HG03196 (cell line): ENCODE results near the gene TM4SF5.

Experiments
- ATAC-seq: cut with Tn5 transposase; IDR thresholded peaks from one replicate; pipeline ENCODE4 v1.9.1; 2021; ENCODE audit not compliant: unreplicated experiment

The TM4SF5 gene

DNA sequence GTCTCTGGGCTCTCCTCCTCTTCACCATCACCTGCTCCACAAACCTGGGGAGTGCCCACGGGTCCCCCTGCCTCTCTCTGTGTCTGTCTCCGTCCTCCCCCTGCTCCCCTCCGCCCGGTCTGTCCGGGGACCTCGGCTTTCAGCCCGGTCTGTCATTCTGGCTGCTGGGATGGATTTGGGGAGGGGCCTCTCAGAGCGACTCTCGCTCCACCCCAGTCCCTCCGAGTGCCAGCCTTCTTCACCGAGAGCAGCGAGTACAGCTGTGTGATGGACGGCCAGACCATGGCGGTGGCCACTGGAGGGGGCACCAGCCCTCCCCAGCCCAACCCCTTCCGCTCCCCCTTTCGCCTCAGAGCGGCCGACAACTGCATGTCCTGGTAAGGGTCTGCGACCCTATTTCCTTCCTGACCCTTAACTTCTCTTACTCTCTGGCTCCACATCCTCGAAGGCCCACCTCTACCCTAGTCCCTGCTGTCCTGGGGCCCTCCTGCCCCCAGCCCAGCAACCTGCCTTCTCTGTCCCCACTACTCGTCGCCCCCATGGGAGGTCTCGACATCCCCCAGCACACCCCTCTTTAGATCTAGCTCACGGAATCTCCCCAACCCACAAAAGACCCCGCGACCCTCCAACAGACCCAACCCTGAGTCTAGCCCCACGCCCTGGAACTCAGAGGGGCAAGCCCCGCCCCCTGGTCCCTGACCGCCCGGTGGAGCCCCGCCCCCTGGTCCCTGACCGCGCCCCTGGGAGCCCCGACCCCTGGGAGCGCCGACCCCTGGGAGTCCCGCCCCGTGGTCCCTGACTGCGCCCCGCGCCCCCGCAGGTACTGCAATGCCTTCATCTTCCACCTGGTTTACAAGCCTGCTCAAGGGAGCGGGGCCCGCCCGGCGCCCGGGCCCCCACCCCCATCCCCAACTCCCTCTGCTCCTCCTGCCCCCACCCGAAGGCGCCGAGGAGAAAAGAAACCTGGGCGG is 26.4 kb upstream of the TM4SF5 start:
- ATAC-seq = no peak

DNA sequence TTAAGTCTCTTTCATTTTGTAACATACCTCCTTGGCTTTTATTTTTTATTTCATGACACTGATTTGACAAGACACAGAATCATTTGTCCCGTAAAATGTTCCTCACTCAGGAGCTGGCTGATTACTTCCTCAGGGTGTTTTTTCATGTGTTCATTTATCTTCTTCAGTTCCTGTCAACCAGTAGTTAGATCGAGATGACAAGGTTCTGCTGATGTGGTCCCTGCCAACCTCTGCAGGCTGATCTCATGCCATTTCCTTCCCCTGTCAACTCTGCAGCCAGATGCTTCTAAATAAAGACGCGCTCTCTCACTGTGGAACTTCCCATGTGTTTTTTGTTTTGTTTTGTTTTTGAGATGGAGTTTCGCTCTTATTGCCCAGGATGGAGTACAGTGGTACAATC is 23.8 kb upstream of the TM4SF5 start:
- no peak for ATAC-seq

GRCh38 chr17:4748686-4749085 is 23.0 kb upstream of the TM4SF5 start:
- ATAC-seq = no peak

- no peak for ATAC-seq
These were observed 21.1 kb upstream of the TM4SF5 start for GRCh38 chr17:4750606-4751005.

- ATAC-seq = no peak
These were observed 19.8 kb upstream of the TM4SF5 start for GRCh38 chr17:4751932-4752331.

- ATAC-seq = no peak
These were observed 18.3 kb upstream of the TM4SF5 start for GRCh38 chr17:4753392-4753791.

DNA sequence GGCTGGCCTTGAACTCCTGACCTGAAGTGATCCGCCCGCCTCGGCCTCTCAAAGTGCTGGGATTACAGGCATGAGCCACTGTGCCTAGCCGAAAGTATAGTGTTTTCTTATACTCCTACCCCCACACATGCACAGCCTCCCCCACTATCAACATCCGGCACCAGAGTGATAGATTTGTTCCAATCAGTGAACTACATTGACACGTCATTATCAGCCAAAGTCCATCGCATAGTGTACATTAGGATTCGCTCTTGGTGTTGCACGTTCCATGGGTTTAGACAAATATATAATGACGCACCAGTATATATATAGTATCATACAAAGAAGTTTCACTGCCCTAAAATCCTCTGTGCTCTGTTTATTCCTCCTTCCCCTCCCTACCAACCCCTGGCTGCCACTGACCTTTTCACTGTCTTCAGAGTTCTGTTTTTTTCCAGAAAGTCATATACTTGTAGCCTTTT is 11.9 kb upstream of the TM4SF5 start:
- no peak for ATAC-seq

DNA sequence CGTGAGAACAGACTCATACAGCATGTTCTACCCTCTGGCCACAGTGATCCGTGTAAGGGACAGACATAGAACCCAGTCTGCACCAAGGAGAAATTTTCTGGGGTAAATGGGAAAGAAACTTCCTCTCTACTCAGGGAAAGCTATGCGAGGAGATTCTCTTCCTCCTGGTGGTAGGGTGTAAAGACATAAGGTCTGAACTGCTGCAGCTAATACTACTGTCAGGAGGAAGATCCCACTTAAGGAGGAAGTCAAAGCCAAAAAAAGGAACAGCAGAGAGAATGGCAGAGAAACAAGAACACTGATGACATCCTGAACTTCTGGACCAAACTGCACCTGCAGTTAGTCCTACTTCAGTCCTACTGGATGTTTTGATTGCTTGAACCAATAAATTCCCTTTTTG is 7.1 kb upstream of the TM4SF5 start:
- ATAC-seq = no peak

- ATAC-seq = no peak
These were observed 5.5 kb upstream of the TM4SF5 start for GRCh38 chr17:4766201-4766600.

DNA sequence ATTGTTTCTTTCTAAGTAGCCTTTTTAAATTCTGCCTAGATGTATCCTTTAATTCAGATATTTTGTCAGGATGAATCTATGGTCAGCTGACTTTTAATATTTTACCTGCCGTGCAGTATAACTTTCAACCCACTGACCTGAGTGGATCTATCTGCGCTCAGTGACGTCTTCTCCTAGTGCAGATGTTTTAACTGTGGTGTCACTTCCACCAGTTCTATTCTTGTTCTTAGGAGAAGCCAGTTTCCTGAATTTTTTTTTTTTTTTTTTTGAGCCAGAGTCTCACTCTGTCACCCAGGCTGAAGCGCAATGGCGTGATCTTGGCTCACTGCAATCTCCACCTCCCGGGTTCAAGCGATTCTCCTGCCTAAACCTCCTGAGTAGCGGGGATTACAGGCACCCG is 5.0 kb upstream of the TM4SF5 start:
- ATAC-seq = no peak

DNA sequence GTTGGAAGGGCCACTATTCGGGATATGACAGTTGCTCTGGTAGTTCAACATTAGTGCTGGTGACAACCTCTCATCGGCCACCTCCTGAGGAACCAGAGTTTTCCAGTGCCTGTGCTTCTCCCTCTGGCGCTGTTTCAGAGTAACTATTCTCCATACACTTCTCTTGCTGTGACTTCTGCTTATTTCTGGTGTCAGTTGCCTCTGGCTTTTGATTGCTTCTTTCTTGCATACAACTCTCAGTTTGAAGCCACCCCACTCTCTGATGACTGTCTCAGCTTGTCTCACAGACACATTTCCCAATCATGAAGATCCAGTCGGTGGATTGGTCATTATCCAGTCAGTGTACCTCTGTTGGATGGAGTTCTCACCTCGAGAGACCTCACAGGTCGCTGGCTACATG is 3.4 kb upstream of the TM4SF5 start:
- no peak for ATAC-seq

- no peak for ATAC-seq
These were observed 2.1 kb upstream of the TM4SF5 start for GRCh38 chr17:4769628-4770027.

- no peak for ATAC-seq
These were observed 538 bp downstream of the TM4SF5 start for GRCh38 chr17:4772235-4772613.

DNA sequence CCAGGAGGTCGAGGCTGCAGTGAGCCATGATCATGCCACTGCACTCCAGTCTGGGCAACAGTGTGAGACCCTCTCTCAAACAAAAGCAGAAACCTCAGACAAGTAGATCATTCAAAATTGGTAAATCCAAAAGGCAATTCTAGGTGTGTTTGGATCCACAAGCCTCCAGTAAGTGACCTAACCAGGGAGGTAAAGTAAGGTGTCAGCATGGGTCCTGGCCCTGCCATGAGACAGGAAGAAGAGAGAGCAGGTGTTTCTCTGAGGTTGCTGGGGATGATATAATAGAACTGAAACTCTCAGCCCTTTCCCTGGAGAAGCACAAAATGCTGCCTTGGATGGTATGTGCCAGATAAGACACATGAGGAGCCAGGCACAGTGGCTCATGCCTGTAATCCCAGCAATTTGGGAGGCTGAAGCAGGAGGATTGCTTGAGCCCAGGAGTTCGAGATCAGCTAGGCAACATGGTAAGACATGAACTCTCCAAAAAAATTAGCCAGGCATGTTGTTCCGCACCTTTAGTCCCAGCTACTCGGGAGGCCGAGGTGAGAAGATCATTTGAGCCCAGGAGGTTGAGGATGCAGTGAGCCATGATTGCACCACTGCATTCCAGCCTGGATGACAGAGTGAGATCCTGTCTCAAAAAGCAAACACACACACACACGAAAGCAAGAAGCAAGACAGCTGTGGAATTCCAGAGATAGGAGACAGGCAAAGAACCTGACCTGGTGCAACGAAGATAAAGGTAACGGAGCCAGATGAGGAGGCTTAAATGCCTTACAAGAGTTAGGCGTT is 6.5 kb downstream of the TM4SF5 start:
- no peak for ATAC-seq

GRCh38 chr17:4780325-4780955 is 8.8 kb downstream of the TM4SF5 start:
- no peak for ATAC-seq

GRCh38 chr17:4782652-4783051 is 11.0 kb downstream of the TM4SF5 start:
- no peak for ATAC-seq

DNA sequence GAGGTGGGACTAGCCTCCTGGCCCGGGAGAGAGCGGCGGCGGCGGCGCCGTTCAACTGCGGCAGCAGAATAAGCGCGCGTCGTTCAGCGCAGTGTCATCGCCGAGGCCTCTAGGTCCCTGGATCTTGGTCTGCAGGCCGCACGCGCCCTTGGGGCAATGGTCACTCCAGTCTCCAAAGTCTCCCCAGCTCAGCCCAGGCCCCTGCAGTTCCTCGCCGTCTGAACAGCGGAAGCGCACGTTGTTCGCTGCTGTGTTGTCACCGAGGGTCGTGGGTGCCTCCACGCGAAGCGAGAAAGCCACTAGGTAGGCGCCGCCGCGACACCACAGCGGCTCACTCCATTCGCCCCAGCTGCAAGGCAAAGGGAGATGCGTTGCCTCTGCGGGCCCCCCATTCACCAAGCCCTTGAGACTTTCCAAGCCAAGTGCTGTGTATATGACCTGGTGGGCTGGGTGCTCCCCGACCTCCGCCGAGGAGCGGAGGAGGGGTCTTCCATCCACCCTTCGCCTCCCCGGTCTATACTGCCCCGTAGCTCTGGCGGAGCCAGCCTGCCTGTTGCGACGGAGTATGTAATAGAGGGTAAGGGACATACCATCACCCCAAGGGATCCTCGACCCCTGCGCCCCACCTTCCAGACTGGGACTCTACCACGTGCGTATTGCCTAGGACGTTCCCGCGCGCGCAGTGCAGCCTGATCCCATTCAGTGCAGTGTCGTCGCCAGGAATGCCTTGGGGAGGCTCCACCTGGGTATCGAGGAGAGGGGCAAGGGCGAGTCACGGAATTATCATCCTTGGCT is 13.8 kb downstream of the TM4SF5 start:
- no peak for ATAC-seq

DNA sequence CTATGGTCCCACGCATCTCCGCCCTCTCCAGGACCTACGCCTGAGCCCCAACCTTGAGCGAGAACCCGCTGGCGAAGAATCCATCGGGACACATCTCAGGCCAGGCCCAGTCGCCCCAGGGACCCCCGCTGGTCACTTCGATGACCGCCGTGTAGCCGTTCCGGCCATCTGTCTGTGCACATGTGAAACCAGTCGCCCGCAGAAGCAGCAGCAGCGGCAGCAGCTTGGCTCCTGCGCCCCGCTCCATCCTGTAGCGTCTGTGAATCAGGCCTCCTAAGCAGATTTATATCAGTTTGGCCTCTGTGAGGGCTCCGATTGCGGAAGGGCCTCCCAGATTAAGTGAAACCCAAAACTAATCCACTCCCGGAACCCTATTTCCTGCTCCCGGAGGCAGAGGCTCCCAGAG is 14.4 kb downstream of the TM4SF5 start, which contains the start of gene VMO1:
Gene VMO1 (minus strand): TSS at position 259 of the 406 bp plus-strand sequence. CDS start 12 bp downstream, at position 247.
- no peak for ATAC-seq

- ATAC-seq = no peak
These were observed 14.8 kb downstream of the TM4SF5 start for GRCh38 chr17:4786516-4786915.

DNA sequence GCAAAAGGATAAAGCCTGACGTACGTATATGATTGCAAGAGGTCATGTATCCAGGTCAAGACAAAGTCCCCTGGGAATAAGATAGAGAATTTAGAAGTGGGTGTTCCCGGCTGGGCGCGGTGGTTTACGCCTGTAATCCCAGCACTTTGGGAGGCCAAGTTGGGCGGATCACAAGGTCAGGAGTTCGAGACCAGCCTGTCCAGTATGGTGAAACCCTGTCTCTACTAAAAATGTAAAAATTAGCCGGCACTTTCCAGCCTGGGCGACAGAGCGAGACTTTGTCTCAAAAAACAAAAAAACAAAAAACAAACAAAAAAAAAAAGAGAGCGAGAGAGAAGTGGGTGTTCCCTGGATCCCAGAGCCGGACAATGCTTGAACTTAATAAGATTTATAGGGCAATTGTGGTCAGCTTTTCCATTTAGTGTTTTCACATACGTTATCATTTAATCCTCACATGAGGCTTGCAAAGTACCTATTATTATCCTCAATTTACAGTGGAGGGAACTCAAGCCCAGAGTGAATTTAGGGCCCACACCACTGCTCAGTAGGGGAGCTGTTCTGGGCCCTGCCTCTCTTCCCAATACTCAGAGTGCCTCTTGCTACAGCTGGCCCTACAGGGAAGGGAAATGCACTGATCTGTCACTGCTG is 16.6 kb downstream of the TM4SF5 start:
- ATAC-seq = no peak
